ENCODE results near the gene VPS45.

DNA sequence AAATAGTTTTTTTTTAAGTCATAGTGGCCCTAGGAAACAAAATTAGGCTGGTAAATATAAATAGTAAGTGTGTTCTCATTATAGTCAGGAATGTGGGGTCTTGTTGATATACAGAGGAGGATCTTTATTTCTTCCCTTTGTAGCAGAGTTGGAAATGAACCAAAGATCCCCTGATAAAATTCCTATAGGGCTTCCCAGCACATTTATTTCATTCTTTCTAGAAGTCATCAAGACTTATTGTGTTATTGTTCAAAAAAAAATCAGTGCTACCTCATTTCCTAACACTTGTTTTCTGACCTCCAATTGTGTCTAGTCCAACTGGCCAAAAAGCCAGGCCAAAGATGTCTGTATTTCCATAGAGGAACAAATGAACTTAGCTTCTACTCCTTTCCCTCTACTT lies 74.5 kb downstream of the VPS45 start:
- TF ChIP-seq, protein P1, sequence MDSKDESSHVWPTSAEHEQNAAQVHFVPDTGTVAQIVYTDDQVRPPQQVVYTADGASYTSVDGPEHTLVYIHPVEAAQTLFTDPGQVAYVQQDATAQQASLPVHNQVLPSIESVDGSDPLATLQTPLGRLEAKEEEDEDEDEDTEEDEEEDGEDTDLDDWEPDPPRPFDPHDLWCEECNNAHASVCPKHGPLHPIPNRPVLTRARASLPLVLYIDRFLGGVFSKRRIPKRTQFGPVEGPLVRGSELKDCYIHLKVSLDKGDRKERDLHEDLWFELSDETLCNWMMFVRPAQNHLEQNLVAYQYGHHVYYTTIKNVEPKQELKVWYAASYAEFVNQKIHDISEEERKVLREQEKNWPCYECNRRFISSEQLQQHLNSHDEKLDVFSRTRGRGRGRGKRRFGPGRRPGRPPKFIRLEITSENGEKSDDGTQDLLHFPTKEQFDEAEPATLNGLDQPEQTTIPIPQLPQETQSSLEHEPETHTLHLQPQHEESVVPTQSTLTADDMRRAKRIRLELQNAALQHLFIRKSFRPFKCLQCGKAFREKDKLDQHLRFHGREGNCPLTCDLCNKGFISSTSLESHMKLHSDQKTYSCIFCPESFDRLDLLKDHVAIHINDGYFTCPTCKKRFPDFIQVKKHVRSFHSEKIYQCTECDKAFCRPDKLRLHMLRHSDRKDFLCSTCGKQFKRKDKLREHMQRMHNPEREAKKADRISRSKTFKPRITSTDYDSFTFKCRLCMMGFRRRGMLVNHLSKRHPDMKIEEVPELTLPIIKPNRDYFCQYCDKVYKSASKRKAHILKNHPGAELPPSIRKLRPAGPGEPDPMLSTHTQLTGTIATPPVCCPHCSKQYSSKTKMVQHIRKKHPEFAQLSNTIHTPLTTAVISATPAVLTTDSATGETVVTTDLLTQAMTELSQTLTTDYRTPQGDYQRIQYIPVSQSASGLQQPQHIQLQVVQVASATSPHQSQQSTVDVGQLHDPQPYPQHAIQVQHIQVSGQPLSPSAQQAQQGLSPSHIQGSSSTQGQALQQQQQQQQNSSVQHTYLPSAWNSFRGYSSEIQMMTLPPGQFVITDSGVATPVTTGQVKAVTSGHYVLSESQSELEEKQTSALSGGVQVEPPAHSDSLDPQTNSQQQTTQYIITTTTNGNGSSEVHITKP (tag by site-specific recombination; IDR thresholded peaks at IDR 0.05), result no peak
- TF ChIP-seq, protein P2, sequence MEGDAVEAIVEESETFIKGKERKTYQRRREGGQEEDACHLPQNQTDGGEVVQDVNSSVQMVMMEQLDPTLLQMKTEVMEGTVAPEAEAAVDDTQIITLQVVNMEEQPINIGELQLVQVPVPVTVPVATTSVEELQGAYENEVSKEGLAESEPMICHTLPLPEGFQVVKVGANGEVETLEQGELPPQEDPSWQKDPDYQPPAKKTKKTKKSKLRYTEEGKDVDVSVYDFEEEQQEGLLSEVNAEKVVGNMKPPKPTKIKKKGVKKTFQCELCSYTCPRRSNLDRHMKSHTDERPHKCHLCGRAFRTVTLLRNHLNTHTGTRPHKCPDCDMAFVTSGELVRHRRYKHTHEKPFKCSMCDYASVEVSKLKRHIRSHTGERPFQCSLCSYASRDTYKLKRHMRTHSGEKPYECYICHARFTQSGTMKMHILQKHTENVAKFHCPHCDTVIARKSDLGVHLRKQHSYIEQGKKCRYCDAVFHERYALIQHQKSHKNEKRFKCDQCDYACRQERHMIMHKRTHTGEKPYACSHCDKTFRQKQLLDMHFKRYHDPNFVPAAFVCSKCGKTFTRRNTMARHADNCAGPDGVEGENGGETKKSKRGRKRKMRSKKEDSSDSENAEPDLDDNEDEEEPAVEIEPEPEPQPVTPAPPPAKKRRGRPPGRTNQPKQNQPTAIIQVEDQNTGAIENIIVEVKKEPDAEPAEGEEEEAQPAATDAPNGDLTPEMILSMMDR (tag by site-specific recombination; IDR thresholded peaks at IDR 0.05), result no peak
